ENCODE measurements around the gene ADRA1B.

The ADRA1B gene

DNA sequence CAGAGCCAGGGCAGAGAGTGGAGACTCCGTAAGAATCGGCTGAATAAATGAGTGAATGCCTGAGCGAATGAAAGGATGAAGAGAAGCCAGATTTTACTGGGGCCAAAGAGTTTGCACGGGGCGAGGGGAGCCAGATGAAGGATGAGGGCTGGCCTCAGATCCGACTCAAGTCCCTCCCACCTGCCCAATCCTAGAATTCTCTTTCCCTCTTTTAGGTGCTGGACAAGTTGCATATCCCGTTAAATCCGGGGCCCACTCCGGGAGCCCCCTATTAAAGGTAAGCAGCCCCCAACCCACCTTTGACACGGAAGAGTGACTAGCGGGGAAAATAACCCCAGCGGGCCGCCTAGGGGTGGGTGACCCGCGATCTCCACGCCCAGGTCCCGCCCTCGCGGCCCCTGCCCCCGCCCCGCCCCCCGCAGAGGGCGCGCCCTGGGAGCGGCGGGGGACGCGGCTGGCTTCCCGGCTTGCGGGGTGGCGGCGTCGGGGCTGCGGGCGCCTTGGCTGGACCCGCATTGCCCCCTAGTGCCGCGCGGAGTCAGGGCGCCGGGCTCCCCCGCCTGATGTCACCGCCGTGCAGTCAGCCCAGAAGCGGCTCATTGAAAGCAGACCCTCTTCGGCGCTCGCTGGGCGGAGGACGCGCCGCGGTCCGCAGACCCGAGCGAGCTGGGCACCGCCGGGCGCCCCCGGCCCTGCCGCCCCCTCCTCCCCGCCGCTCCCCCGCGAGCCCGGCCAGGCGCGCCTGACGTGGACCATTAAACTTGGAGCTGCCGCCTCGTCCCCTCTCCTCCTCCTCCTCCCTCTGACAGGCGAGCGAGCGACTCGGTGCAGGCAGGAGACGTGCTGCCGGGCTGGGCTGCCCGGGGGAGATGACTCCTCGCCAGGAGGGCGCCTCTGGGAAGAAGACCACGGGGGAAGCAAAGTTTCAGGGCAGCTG lies at the start of gene ADRA1B:
Gene ADRA1B, plus strand, starts transcription at position 579 of the 937 bp plus-strand sequence. CDS start 424 bp downstream, outside the sequence.
- DNase-seq (ENCODE audit: low spot score) = peak; percentile 54

DNA sequence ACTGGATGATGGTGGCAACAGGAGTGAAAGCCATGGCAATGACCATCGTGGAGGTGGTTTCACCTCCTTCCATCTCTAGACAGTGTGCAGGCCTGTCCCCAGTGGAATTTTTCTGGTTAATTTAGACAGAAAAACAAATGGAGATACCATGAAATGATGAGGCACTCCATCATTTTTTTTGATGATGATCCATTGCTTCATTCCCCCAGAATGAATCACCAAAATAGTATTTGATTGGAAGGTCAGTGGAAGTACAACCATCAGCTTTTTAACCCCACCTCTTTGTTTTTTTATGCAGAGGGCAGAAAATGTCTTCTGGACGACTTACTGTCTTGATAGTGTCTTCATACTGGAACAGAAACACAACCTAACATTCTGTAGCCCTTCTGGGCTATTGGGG lies 42.6 kb upstream of the ADRA1B start:
- no peak for DNase-seq (ENCODE audit: low spot score)

DNA sequence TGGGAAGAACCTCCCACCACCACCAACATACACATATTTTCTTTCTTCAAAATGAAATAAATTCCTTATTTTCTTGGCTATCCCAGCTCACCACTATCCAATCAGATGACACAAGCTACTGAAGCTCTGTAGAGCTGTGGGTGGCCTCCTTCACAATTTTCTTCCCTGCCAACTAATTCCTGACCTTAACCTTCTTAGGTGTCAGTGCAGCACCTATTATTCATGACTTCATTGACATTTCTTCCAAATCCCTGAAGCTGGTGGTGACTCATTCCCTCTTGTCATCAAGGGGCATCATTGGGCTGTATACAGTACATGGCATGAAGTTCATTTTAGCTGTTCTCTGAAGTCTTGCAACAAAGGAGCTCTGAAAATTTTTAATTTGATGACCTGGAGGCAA lies 42.0 kb upstream of the ADRA1B start:
- DNase-seq (ENCODE audit: low spot score) = no peak

- DNase-seq (ENCODE audit: low spot score) = no peak
Measured at GRCh38 chr5:159877016-159877415, 39.3 kb upstream of the ADRA1B start.

- DNase-seq (ENCODE audit: low spot score) = no peak
Measured at GRCh38 chr5:159877894-159878448, 38.3 kb upstream of the ADRA1B start.

DNA sequence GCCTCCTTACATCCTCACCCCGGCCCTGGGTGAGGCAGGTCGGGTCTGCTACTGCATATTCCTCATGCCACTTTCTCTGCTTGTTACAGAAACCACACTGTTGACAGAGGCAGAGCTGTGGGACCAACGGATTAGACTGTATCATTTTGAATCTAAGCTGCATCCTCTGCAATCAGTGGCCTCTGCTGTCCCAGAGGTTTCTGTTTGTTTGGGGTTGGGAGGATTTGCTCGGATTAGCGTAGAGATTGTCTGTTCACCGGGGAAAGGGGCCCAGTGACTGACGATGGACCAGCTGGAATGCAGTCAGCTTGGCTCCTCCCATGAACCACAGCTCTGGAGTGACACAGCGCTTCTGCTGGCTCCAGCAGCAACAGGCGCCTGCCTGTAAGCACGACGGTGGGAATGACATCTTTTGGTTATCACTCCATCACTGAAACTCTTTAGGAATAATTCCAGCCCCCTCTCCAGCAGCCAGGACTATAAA lies 37.3 kb upstream of the ADRA1B start:
- no peak for DNase-seq (ENCODE audit: low spot score)

DNA sequence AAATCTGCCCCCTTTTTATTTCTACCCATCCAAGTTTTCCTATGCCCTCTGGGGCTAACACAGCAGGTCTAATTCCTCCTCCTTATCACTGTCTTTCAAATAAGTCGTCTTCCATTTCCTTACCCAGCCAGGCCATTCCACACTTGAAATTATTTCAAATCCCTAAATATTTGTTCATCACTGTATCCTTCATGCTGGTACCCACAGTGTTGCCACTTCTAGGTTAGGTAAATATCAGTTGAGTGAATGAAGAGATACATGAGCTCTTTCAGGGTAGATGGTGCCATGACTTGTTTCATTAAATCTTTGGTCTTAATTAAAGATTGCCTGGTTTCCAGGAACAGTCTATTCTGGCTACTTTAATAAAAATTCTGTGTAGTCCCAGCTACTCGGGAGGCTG lies 35.6 kb upstream of the ADRA1B start:
- no peak for DNase-seq (ENCODE audit: low spot score)

- DNase-seq (ENCODE audit: low spot score) = no peak
Measured at GRCh38 chr5:159881967-159882366, 34.3 kb upstream of the ADRA1B start.

DNA sequence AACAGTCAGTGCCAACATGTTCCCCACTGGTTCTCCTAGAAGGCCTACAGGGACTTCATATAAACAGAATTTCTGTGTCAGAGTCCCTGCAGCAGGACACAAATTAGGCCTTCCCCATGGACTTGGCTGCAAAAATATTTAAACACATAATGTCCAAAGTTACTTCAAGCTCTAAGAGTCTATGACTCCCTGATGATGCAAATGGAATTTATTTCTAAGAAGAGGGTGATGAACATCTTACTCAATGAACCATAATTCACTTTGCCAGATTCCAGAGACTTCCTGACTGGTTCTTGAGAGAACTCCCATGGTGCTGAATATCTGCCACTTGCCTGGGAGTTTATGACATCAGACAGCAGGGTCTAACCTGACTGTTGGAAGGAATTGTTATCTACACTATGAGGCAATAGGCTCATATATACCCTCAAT lies 32.7 kb upstream of the ADRA1B start:
- DNase-seq (ENCODE audit: low spot score) = no peak

- DNase-seq (ENCODE audit: low spot score) = no peak
Measured at GRCh38 chr5:159884917-159885620, 31.2 kb upstream of the ADRA1B start.

- no peak for DNase-seq (ENCODE audit: low spot score)
Measured at GRCh38 chr5:159886296-159886695, 30.0 kb upstream of the ADRA1B start.

DNA sequence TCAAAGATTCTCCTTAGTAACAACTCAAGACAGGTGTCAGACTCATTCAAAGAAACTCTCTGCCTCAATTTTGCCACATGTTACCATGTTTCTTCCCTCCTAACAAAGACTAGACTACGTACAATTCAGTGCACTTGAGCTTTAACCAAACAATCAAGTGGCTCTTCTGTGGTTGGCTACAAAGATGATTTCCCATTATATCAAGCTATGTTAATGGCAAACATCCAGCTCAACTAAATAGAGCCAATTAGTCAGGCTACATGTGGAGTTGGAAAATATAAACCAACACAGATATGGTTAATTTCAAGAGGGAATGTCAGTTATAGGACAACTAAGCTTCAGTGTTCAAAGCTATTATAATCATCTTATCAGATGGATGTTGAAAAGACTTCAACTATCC lies 29.2 kb upstream of the ADRA1B start:
- no peak for DNase-seq (ENCODE audit: low spot score)

DNA sequence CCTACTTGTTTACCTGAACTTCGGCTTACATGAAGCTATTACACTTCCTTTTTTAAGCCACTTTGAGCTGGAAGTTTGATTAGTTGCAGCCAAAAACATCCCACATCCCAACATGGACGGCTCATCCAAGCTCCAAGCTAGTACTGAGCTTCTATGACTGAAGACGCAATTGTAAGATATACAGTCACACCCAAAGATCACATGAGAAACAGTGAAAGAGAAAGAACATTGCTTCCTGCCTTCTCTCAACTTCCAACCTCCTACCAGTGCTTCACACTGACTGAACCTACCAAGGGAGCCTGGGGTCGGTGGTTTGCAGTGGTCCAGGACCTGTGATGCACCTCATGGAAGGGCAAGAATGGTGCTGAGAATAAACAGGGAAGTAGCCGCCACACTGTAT lies 27.4 kb upstream of the ADRA1B start:
- no peak for DNase-seq (ENCODE audit: low spot score)

GRCh38 chr5:159890141-159890540 lies 26.1 kb upstream of the ADRA1B start:
- DNase-seq (ENCODE audit: low spot score) = no peak

GRCh38 chr5:159891371-159891770 lies 24.9 kb upstream of the ADRA1B start:
- no peak for DNase-seq (ENCODE audit: low spot score)

DNA sequence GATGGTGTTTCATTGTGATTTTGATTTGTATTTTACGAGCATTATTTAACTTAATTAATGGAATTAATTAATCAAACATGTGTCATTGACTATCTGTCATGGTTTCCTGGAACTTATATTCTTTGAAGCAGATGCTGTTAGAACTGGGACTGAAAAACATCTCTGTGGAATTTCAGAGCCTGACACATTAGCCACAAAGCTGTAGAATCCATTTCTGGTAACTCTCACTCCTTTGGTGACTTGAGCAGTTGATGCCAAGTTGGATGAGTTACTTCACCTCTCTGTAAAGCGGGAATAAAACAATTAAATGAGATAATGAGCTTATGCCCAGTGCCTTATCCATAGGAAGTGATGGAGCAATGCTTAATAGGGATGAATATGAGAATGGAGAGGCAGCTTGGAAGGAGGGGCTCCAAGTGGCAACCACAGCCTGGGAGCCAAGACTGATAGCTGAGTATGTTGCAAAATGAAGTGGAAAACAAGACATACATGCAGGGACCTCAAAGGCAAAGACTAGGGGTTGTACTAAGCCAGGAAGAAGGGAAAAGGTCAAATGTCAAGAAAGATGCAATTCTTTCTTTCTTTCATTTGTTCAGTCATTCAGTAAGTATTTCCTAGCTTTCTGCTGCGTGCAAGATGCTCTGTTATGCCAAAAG lies 23.1 kb upstream of the ADRA1B start:
- no peak for DNase-seq (ENCODE audit: low spot score)

GRCh38 chr5:159894149-159894720 lies 22.0 kb upstream of the ADRA1B start:
- DNase-seq (ENCODE audit: low spot score) = no peak

GRCh38 chr5:159897786-159898393 lies 18.4 kb upstream of the ADRA1B start:
- DNase-seq (ENCODE audit: low spot score) = no peak

DNA sequence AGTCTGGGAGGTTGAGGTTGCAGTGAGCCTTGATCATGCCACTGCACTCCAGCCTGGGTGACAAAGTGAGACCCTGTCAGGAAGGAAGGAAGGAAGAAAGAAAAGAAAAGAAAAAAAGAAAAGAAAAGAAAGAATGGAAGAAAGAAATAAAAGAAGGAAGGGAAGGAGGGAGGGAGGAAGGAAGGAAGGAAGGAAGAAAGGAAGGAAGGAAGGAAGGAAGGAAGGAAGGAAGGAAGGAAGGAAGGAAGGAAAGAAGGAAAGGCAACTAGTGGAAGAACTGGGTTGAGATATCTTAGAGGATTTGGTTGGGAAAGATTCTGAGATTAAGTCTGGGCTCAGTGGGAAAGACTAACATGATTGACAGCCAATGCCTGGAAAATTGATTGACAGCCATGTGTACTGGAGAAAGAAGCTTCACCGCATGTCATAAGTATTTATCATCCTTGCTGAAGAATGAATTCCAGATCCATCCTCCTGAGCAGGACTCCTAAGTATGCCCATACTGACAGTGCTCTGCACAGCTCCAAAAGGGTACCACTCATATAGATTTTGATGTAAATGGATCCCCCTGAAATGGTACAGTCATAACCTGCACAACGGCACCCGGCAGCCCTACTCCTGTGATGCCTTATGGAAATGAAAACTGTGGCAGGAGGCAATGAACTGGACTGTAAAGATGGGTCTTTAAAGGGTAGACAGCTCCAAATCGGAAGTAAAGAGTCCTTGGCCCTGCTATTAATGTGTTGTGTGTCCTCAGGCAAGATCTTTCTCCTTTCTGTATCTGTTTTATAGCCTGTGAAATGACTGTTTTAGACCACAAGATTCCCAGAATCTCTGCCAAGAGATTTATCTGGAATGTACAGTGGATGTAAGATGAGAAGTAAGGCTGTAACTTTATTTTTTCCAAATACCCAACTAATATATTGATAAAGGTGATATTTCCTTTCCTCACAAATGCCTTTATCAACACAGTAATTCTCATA lies 16.9 kb upstream of the ADRA1B start:
- DNase-seq (ENCODE audit: low spot score) = no peak

GRCh38 chr5:159901308-159901707 lies 15.0 kb upstream of the ADRA1B start:
- no peak for DNase-seq (ENCODE audit: low spot score)
